ENCODE results near the gene MGA. TPM values are rescaled to one million over a fixed set of nuclear protein-coding genes. Genes with fewer than 3 reads are reported as not detected.

The MGA gene
- total and polyA plus RNA-seq, 8 donors, result 2.1 to 75.2 (median 21.4) TPM

DNA sequence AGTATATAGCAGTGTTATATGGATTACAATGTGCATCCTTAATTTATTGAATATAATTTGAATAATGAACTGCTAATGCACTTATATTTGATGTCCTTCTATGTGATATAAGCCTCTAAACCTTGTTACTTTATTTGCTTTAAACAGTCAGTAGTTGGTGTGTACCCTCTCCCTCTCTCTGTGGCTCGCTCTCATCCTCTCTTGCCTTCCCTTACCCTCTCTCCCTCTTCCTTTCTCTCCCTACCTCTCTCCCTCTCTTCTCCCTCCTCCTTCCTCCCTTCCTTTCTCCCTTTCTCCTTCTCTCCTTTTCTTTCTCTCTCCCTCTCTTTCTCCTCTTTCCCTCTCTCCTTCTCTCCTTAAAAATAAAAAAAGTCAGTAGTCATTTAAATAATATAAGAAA lies 28.9 kb downstream of the MGA start:
- H3K27ac ChIP-seq, result no peak overlapping the region
- no peaks in the 10 kb centered on the region for H3K36me3 ChIP-seq
- H3K4me1 ChIP-seq, result peaks cover 0 to 57% (median 25%) of the 10 kb centered on the region in 4 donors
- no peaks in the 10 kb centered on the region for H3K9me3 ChIP-seq
- DNase-seq, result no peak
- H3K27me3 ChIP-seq, result no peaks in the 10 kb centered on the region
- 84 to 100% (median 96%) methylated on average over 1 of the region's 1 CpG for WGBS, 5 donors
- intact Hi-C loops (cut with DNase I; ENCODE audit: low total_unique reads), result no loop called here
- TF ChIP-seq POLR2AphosphoS5 (IDR thresholded peaks at IDR 0.05) (no peak), EP300 (IDR thresholded peaks at IDR 0.05) (no peak), POLR2A (IDR thresholded peaks at IDR 0.05) (no peak)
- TF ChIP-seq, protein P1, sequence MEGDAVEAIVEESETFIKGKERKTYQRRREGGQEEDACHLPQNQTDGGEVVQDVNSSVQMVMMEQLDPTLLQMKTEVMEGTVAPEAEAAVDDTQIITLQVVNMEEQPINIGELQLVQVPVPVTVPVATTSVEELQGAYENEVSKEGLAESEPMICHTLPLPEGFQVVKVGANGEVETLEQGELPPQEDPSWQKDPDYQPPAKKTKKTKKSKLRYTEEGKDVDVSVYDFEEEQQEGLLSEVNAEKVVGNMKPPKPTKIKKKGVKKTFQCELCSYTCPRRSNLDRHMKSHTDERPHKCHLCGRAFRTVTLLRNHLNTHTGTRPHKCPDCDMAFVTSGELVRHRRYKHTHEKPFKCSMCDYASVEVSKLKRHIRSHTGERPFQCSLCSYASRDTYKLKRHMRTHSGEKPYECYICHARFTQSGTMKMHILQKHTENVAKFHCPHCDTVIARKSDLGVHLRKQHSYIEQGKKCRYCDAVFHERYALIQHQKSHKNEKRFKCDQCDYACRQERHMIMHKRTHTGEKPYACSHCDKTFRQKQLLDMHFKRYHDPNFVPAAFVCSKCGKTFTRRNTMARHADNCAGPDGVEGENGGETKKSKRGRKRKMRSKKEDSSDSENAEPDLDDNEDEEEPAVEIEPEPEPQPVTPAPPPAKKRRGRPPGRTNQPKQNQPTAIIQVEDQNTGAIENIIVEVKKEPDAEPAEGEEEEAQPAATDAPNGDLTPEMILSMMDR (IDR thresholded peaks at IDR 0.05), result no peak
- H3K4me3 ChIP-seq, result no peak overlapping the region

DNA sequence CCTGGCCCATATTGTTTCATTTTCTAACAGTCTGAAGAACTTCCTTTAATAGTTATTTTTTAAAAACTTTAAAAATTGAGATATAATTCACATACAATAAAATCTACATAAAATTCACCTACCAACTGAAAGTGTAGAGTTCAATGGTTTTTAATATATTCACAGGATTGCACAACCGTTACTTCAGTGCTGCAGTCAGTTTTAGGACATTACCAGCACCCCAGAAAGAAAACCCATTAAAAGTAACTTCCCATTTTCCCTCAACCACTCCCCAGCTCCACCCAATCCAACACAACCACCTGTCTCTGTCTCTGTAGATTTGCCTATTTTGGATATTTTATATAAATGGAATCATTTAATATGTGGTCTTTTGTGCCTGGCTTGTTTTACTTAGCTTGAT lies 29.6 kb downstream of the MGA start:
- intact Hi-C loops (cut with DNase I; ENCODE audit: low total_unique reads), result no loop called here
- no peak overlapping the region for H3K27ac ChIP-seq
- no peak overlapping the region for H3K4me3 ChIP-seq
- H3K27me3 ChIP-seq, result no peaks in the 10 kb centered on the region
- H3K9me3 ChIP-seq, result no peaks in the 10 kb centered on the region
- H3K4me1 ChIP-seq, result peaks cover 0 to 50% (median 23%) of the 10 kb centered on the region in 4 donors
- 89 to 97% (median 92%) methylated on average over 1 of the region's 1 CpG for WGBS, 5 donors
- H3K36me3 ChIP-seq, result no peaks in the 10 kb centered on the region
- no peak for DNase-seq
- TF ChIP-seq POLR2AphosphoS5 (IDR thresholded peaks at IDR 0.05) (no peak), POLR2A (IDR thresholded peaks at IDR 0.05) (no peak), EP300 (IDR thresholded peaks at IDR 0.05) (no peak)
- TF ChIP-seq, protein P1 (IDR thresholded peaks at IDR 0.05), result no peak

DNA sequence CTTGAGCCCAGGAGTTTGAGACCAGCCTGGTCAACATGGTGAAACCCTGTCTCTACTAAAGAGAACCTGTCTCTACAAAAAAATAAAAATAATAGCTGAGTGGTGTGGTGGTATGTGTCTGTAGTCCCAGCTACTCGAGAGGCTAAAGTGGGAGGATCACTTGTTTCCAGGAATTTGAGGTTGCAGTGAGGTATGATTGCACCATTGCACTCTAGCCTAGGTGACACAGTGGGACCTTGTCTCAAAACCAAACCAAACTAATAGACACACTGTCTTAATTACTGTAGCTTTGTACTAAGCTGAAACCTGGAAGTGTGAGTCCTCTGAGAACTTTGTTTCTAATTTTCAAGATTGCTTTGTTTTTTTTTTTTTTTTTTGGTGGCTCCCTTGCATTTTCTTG lies 30.4 kb downstream of the MGA start:
- 61 to 83% (median 72%) methylated on average over 1 of the region's 1 CpG for WGBS, 5 donors
- Histone ChIP-seq H3K27me3 (no peaks in the 10 kb centered on the region), H3K9me3 (no peaks in the 10 kb centered on the region), H3K4me3 (no peak overlapping the region), H3K4me1 (peaks cover 0 to 51% (median 23%) of the 10 kb centered on the region in 4 donors), H3K27ac (no peak overlapping the region), H3K36me3 (no peaks in the 10 kb centered on the region)
- intact Hi-C loops (cut with DNase I; ENCODE audit: low total_unique reads), result no loop called here
- no peak for TF ChIP-seq POLR2AphosphoS5 (IDR thresholded peaks at IDR 0.05)
- no peak for TF ChIP-seq EP300 (IDR thresholded peaks at IDR 0.05)
- no peak for TF ChIP-seq POLR2A (IDR thresholded peaks at IDR 0.05)
- TF ChIP-seq, protein P1 (IDR thresholded peaks at IDR 0.05), result no peak
- no peak for DNase-seq

GRCh38 chr15:41691471-41691870 lies 31.3 kb downstream of the MGA start:
- intact Hi-C loops (cut with DNase I; ENCODE audit: low total_unique reads), result no loop called here
- no peaks in the 10 kb centered on the region for H3K27me3 ChIP-seq
- 81 to 89% (median 87%) methylated on average over 2 of the region's 2 CpGs for WGBS, 5 donors
- H3K36me3 ChIP-seq, result peaks cover 2 to 4% (median 4%) of the 10 kb centered on the region in 4 donors
- no peak overlapping the region for H3K27ac ChIP-seq
- H3K4me3 ChIP-seq, result no peak overlapping the region
- TF ChIP-seq EP300 (IDR thresholded peaks at IDR 0.05) (no peak), POLR2A (IDR thresholded peaks at IDR 0.05) (no peak), POLR2AphosphoS5 (IDR thresholded peaks at IDR 0.05) (no peak)
- TF ChIP-seq, protein P1 (IDR thresholded peaks at IDR 0.05), result no peak
- H3K9me3 ChIP-seq, result no peaks in the 10 kb centered on the region
- peaks cover 0 to 55% (median 25%) of the 10 kb centered on the region in 4 donors for H3K4me1 ChIP-seq
- DNase-seq, result no peak

Measured in stomach (tissue), 9 donors.